HG03064 (cell line): ENCODE data around the gene OR8A1.

ENCODE experiments used
- ATAC-seq: cut with Tn5 transposase; IDR thresholded peaks from one replicate; pipeline ENCODE4 v1.9.1; 2021; ENCODE audit warnings: low read depth; ENCODE audit not compliant: unreplicated experiment

Gene OR8A1

DNA sequence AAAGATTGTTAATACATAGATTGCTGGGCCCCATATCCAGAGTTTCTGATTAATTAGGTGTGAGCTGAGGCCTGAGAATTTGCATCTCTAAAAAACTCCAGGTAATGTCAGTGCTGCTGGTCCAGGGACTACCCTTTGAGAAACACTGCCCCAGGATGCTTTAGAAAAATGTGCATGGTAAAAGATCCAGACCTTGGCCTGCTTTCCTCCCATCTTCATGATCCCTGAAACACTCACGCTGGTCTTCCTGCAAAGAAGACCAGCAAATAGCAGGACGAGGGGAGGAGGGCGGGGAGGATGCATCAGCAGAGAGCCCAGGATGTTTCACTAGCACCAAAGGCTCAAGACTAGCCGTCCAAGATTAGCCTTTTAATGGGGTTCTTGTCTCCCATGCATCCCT lies at the start of gene OR8A1:
Gene OR8A1 (plus strand): TSS at position 301 of the 400 bp plus-strand sequence. CDS start 123 bp downstream, outside the sequence.
- no peak for ATAC-seq

DNA sequence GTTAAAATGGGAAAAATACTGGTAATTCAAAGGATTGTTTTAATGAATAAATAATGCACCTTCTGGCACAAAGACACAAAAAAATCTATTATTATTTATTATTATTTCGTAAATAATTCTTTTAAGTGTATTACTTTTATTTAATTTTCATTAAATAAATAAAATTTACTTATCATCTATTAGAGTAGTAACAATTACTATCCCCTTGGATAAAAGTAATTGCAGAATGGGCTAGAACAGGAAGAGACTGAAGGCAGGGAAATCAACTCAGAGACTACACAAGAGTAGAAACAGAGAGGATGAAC lies 49.3 kb upstream of the OR8A1 start:
- ATAC-seq = no peak

DNA sequence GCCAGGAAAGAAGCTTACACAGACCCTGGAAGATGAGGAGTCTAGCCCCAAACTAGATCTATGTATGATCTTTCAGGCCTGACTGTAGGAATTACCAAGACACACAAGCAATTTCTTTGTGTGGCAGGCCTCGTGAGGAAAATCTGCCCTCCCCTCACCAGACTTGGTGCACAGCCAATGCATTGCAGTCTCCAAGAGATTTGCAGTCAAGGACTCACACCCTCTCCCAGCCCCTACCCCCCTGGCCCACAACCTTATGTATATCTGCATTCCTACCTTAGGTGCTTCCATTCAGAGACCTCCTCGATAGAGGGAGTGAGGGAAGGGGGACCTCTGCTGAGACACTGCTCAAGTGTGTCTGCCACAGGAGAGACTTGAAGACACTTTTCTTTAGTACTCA lies 36.2 kb upstream of the OR8A1 start:
- no peak for ATAC-seq

DNA sequence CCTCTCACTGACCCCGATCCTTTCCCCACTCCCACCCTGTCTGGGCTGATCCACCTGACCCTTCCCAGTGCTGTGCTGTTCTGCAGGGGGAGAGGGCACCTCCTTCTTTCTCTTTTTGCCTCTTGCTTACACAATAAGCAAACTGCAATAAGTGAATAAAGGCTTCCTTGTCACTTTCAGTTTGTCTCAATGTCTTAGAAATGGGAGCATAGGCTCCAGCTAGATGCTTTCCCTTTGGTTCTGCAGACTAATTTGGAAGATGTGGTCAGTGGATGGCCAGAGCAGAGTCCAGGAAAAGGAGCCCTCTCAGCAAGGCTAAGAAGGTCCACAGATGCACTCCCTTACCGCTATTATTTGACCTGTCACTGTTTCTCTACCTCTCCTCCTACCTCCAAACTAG lies 35.7 kb upstream of the OR8A1 start:
- no peak for ATAC-seq

GRCh38 chr11:124535552-124536232 lies 34.1 kb upstream of the OR8A1 start:
- ATAC-seq = no peak

- no peak for ATAC-seq
Observed at GRCh38 chr11:124536520-124536919, 33.3 kb upstream of the OR8A1 start.

GRCh38 chr11:124538019-124538418 lies 31.8 kb upstream of the OR8A1 start:
- no peak for ATAC-seq

- no peak for ATAC-seq
Observed at GRCh38 chr11:124541204-124541603, 28.6 kb upstream of the OR8A1 start.

- no peak for ATAC-seq
Observed at GRCh38 chr11:124543145-124543544, 26.7 kb upstream of the OR8A1 start.

GRCh38 chr11:124543554-124543953 lies 26.2 kb upstream of the OR8A1 start, which contains the start of gene OR8B12:
OR8B12 (minus strand) TSS chr11:124543654; CDS start chr11:124543654, 0 bp downstream.
- no peak for ATAC-seq

DNA sequence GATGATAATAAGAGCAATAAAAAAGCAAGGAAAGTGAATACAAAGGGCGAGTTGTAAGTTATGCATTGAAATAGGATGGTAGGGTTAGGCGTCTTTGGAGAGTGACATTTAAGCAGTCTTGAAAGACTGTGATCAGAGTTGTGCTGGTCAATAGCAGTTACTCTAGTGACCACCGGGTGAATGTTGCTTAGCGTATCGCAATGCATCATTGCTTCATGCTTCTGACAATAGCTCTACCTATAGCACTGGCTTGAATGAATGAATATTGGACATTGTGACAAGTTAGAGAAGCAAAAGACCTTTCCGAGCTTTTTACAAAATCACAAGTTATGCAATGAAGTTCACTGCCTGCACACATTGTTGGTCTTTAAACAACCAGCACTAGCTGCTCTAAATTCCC lies 18.6 kb upstream of the OR8A1 start:
- ATAC-seq = no peak

DNA sequence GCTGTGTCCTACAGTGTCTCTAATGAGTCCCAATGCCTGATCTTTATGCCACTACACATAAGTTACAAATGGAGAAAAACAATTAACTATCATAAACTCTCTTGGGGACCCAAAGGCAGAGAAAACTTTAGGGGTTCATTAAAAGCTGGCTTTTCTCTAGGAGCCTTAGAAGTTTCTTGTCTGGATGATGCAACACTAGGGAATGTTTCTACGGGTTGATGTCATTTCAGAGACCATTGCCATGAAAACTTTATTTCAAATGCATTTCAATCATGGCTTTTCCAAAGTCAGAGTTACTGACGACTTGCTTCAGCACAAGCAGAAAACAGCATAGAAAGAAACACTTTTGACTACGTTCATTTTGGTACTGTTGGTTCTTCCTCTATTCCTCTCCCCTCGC lies 17.8 kb upstream of the OR8A1 start:
- no peak for ATAC-seq

DNA sequence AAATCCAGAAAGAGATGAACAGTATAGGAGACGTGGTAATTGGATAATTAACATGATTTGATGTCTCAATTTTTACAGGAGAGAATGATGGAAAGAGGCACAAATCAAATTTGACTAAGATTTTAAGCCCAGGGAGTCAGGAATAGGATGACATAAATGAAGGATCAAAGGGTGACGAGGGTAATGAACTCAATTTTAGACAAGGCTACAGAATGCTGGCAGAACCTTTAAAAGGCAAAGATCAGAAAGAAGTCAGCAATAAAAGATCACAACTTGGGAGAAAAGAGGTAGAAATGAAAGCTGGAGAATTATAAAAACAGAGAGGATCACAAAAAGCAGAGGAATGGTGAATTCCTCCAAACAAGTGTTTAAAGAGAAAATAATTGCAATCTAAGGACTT lies 13.0 kb upstream of the OR8A1 start:
- ATAC-seq = no peak

DNA sequence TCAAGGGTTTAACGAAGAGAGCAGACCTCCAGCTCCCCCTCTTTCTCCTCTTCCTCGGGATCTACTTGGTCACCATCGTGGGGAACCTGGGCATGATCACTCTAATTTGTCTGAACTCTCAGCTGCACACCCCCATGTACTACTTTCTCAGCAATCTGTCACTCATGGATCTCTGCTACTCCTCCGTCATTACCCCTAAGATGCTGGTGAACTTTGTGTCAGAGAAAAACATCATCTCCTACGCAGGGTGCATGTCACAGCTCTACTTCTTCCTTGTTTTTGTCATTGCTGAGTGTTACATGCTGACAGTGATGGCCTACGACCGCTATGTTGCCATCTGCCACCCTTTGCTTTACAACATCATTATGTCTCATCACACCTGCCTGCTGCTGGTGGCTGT lies 363 bp downstream of the OR8A1 start:
- ATAC-seq = no peak

- no peak for ATAC-seq
Observed at GRCh38 chr11:124577716-124578427, 8.1 kb downstream of the OR8A1 start.

- no peak for ATAC-seq
Observed at GRCh38 chr11:124578761-124579160, 9.0 kb downstream of the OR8A1 start.

DNA sequence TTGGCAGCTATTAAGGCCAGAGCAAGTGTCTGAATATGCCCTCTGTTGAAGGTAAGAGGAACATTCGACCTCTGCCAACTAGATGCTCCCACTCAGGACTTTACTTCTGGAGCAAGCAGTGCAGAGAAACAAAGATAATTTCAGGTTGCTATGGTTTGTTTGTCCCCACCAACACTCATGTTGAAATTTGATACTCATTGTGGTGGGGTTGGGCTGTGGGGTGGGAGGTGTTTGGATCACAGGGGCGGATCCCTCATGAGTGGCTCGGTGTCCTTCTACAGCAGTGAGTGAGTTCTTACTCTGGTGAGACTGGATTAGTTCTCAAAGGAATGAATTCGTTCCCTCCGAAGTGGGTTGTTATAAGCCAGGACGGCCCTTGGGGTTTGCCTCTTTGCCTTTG lies 12.0 kb downstream of the OR8A1 start:
- no peak for ATAC-seq

DNA sequence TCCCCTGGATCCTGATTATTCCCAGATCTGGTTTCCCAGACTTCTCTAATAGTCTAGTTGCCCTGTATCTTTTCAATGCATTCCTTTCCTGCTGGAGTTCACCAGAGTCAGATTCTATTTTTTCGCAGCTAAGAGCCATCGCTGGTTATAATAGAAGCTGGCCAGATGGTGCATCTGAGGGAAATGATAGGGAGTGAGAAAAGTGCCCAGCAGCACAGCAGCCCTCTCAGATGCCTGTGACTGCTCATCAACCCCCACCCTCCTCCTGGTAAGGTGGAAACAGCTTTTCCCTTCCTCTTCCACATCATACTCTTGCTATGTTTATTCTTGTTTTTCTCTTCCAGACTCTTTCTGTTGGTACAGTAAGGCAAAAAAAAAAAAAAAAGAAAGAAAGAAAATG lies 12.8 kb downstream of the OR8A1 start:
- ATAC-seq = no peak

- no peak for ATAC-seq
Observed at GRCh38 chr11:124583781-124584180, 14.0 kb downstream of the OR8A1 start.

DNA sequence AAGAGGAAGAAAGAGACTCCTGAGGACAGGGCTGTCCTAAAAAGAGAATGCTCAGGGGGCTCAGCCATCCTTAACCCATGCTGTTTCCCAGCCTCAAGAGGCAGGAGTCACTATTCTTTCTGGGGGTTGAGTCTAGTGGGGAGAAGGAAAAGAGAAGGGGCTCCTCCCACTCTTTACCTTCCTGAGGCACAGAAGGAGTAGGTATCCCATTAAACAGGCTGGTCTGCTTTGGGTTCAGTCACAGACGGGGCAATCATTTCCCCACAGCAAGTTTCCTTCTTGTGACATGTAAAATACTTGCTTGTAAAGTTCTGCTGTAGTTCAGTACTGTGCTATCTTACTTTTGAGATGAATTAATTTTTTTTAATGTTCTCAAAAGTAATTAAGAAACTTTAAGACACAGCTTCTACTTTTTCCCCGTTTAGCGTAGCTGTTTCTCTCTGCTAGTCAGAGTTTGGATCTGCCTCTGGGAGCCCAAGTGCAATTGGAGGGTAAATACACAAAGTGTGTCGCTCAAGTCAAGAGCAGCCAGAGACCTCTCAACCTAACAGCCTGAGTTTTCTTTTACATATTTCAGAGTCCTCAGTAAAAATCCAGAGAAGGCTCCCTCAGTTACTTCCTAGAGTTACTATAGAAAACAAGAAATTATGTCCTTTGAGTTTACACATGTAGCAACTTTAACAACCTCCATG lies 15.0 kb downstream of the OR8A1 start:
- ATAC-seq = no peak

GRCh38 chr11:124586238-124586860 lies 16.6 kb downstream of the OR8A1 start:
- ATAC-seq = no peak
